RKO (cell line): Measurements from ENCODE around the gene MMP27.

Experiments
- DNase-seq: peaks from one replicate; pipeline ENCODE4 v3.0.0-alpha.2; 2016; ENCODE audit warnings: low spot score

The MMP27 gene

GRCh38 chr11:102703826-102704493, 1.6 kb downstream of the MMP27 start:
- DNase-seq, result no peak

- DNase-seq, result no peak
These were observed 10.4 kb downstream of the MMP27 start for GRCh38 chr11:102695201-102695600.

GRCh38 chr11:102685754-102686153, 19.8 kb downstream of the MMP27 start:
- no peak for DNase-seq

DNA sequence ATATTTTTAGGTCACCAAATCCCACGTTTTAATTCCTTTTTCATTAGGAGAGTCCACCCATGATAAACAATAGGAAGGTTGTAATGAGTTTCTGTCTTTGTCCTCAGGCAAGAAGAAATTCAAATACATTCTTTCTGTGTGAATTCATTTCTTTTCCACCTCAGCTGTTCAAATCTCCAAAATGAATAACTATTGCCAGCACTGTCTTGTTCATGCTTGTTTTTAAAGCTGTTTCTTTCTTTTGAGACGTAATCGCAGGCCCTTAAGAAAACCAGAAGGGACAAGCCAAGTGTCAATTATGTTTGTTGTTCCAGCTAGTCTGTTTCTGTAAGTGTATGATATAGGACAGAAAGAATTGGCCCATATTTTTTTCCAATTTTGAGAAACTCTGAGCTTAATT, 20.2 kb downstream of the MMP27 start:
- no peak for DNase-seq

GRCh38 chr11:102683277-102683676, 22.3 kb downstream of the MMP27 start:
- no peak for DNase-seq

- peak; percentile 9 for DNase-seq
These were observed 24.6 kb downstream of the MMP27 start for GRCh38 chr11:102680945-102681344.

DNA sequence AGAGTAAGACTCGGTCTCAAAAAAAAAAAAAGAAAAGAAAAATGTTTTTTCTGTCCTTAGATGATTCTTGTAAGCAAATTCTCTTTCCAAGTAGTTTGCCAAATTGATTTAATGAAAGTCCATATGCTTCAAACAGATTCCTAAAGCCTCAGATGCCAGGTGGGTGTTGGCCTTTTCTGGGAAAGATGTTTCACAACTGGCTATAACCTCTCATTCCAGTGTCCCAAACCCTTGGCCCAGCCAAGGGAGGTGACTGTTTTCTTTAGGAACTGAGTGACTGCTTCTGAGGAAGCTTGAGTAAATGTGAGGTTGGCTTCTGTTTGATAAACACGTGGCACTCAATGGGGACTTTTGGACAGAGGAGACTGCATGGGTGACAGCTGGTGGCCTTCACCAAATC, 27.5 kb downstream of the MMP27 start:
- DNase-seq, result no peak

DNA sequence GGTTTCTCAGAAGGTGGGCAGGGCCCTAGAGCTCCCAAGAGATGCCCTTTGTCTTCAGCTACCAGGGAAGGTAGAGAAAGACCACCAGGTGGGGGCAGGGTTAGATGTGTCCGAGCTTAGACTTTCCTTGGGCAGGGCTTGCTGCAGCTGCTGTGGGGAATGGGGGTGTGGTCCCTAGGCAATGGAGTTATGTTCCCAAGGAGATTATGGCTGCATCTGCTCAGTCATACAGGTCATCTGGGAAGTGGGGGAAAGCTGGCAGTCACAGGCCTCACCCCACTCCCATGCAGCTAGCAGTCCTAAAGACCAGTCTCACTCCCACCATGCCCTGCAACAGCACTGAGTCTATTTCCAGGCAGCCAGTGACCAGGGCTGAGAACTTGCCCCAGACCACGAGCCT, 29.5 kb downstream of the MMP27 start:
- no peak for DNase-seq

DNA sequence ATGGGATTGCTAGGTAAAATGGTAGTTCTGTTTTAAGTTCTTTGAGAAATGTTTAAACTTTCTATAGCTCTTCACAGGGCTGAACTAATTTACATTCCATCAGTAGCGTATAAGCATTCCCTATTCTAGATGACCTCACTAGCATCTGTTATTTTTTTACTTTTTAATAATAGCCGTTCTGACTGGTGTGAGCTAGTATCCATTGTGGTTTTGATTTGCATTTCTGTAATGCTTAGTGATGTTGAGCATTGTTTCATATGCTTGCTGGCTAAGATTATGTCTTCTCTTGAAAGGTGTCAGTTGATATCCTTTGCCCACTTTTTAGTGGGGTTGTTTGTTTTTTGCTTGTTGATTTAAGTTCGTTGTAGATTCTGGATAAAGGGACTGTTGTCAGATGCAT, 35.9 kb downstream of the MMP27 start:
- DNase-seq, result no peak

DNA sequence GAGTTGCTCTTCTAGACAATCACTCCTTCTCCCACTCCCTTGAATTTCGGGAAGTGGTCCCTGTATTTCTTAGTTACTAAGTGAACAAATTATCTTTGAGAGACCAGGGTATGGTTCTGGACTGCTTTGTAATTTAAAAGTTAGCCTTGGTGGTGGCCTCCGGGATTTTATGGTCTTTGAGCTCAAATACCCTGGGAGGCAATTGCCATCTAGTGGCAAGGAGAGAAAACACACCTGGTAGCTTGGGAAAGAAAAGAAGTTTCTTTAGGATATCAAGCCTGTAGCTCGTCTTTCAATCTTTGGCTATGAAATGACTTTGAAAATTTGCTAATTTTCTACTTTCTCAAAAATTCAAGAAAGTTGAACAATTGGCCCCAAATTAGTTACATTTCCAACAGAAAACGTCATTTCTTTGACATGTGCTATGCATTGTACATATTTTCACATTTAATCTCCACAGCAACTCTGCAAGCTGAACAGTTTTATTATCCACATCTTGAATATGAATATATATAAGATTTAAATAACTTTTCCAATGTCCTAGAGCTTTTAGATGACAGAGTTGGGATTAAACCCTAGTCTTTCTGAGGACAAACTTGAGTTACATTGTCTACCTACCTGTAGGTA, 39.1 kb downstream of the MMP27 start:
- DNase-seq, result peak; percentile 71

GRCh38 chr11:102664001-102664752, 41.4 kb downstream of the MMP27 start:
- DNase-seq, result peak; percentile 9

GRCh38 chr11:102662607-102663006, 43.0 kb downstream of the MMP27 start:
- DNase-seq, result no peak

DNA sequence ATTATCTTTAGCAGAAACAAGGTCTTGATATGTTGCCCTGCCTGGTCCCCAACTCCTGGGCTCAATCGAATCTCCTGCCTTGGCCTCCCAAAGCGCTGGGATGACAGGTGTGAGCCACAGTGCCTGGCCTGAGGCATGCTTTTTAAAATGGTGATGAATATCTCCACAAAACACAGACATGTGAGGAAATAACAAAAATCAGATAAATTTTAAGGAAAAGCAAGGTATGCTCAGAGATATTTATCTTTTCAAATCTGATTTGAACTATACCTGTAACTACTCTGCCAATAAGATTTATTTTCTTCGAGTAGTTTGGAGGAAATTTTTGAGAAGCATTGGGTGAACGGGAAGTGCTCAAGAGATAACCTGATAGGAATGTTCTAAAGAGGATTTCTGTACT, 44.5 kb downstream of the MMP27 start:
- no peak for DNase-seq

DNA sequence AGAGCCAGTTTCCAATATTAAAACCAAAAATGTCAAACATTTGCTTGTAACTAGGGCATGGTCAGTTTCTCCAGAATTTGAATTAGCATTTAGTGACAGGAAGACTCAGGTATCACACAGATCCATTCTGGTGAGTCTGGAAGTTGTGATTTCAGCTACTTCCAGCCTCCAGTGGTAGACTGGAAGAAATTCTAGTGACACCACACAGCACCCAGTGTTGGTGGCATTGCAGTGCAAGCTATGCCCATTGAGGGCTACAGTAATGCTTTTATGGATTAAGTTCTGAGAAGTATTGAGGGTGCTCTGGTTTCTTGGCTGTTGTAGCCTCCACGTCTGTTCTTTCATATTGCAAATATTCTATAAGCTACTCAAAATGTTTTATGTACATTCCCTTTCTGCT, 49.0 kb downstream of the MMP27 start:
- no peak for DNase-seq

DNA sequence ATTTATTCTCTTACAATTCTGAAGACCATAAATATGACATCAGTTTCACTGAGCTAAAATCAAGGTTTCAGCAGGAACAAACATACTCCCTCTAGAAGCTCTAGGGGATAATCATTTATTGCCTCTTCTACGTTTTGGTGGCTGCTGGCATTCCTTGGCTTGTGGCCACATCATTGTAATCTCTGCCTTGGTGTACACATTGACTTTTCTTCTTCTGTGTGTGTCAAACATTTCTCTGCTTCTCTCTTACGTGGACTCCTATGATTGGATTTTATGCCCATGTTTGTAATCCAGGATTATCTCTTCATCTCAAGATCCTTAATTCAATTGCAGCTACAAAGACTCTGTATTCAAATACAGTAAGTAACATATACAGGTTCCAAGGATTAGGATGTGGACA, 50.0 kb downstream of the MMP27 start:
- no peak for DNase-seq

GRCh38 chr11:102654761-102655160, 50.8 kb downstream of the MMP27 start:
- DNase-seq, result no peak

GRCh38 chr11:102653744-102654291, 51.8 kb downstream of the MMP27 start:
- DNase-seq, result peak; percentile 53

DNA sequence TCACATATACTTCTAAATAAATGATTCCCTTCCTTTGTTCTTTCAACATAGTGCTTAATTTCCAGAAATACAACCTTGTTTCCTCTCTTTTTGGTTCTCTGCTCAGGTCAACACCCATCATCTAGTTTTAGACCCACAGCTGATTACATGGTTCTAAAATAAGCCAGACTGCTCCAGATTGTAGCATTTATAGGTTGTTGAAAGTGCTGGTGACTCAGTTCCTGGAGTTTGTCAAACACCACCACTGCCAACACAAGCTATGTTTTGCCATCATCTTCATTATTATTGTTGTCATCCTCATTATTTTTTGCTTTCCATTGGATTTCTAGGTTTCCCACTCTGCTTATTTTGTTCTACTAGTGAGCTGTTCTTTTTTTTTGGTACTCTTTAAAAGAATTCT, 58.1 kb downstream of the MMP27 start:
- DNase-seq, result no peak

- no peak for DNase-seq
These were observed 61.6 kb downstream of the MMP27 start for GRCh38 chr11:102643941-102644340.
